GM19023 (cell line): Measurements from ENCODE around the gene SPPL3.

Experiments used
- ATAC-seq: cut with Tn5 transposase; IDR thresholded peaks from one replicate; pipeline ENCODE4 v1.9.1; 2021; ENCODE audit warnings: mild to moderate bottlenecking, moderate library complexity; ENCODE audit not compliant: unreplicated experiment

Gene SPPL3

DNA sequence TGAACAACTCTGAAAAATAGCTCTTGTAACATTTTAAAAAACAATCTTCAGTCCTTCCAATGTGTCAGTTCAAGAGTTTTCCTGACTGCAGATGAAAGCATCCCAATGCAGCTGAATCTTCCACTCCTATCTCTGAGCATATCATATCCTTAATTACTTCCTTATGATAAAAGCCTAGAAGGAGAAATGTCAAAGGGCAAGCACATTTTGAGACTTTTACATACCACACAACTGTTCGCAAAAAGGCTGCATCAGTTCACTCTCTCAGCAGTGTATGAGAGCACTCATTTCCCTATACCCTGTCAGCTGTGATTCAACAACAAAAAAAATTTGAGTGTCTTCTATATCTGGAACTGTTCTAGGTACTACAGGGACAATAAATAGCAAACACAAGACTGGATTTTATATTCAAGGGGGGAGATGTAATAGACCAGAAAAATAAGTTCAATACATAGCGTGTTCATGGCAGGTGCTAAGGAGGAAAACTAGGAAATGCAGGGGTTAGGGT, 112.4 kb downstream of the SPPL3 start:
- ATAC-seq = no peak

DNA sequence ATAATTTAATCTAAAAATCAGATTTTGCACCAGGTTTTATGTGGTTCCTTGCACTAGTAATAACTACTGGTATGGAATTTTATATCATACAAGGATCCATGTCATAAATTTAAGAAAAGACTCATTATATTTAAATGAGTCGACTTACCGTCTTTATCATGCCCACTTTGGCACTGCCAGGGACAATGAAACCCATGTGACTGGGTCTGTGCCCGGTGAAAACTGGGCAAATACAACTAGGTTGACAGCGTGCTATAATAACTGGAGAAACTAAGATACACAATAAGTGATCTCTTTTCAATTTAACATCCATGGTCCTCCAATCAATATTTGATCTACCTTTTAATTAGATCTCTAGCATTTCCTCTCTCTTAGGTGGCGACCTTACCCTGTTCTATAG, 114.0 kb downstream of the SPPL3 start:
- no peak for ATAC-seq

DNA sequence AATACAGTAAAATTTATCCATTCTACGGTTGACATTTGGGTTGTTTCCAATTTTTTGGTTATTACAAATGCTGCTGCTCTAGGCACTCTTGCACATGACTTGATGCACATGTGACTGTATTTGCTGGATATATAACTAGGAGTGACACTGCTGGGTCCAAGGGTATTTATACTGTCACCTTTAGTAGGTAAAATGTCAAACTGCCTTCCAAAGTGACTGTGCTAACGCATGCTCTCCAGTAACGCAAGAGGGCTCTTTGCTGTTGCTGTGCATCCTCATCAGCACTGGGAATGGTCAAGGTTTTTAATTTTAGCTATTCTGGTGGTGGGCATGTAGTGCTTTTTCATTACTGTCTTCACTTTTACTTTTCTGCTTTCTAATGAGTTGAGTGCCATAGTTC, 116.3 kb downstream of the SPPL3 start:
- ATAC-seq = no peak

DNA sequence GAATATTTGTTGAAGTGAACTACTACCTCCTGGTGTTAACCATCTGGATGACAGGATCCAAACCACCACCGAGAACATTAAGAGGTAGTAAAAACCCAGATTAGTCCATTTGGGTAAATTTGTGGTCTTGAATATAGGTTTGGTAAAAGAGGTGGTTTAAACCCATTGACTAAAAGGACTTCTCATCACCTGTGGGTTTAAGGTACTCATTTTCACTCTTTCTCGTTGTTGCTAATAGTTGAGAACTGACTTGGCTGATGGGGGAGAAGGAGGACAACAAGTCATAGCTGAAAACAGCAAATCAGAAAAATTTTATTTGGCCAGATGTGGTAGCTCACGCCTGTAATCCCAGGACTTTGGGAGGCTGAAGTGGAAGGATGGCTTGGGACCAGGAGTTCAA, 119.4 kb downstream of the SPPL3 start:
- no peak for ATAC-seq

DNA sequence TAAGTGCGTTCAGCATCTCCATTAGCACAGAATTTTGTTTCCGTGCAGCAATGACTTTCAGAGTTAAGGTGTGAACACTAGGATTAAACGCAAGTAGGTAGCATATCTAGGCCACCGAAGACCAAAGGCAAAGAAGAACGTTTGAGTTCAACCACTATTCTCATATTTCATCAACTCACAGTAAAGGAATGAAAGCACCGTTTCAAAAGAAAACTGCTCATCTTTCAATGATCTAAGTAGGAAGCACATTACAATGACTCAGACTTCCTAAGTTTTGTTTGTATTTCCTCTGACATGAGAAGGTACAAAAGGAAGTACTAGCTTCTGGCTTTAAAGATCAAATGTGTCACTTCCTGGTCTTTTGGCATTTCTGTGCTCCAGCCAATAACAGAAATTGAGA, 121.0 kb downstream of the SPPL3 start:
- ATAC-seq = no peak

DNA sequence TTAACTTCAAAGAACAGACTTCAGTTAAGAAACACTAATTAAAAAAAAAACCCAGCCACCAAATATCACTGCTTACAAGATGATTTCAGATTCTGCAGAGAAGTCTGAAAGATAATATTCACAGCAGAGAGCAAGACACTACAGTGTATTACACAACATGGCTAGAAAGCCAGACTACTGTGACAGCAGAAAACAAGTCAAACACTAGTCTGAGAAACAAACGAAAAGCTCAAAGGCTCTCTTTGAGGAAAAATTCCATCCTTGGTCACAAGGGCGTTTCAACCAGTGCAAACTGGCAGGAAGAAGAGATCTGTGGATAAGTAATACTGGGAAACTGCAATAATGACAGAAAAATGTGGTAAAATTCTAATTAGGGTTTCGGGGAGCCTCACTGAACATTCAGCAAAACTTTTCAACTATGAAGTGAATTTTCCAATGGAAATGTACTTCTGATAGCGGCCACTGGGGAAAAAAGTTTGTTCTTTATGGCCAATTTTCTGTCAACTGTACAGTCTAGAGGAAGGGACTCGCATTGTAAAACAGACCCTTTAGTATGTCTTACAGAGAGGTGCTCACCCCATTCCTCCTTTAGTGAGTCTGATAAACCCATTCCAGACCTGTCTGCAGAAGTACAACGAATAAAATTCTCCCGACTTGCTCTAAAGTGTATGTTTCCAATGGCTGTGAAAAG, 128.2 kb downstream of the SPPL3 start:
- ATAC-seq = no peak

DNA sequence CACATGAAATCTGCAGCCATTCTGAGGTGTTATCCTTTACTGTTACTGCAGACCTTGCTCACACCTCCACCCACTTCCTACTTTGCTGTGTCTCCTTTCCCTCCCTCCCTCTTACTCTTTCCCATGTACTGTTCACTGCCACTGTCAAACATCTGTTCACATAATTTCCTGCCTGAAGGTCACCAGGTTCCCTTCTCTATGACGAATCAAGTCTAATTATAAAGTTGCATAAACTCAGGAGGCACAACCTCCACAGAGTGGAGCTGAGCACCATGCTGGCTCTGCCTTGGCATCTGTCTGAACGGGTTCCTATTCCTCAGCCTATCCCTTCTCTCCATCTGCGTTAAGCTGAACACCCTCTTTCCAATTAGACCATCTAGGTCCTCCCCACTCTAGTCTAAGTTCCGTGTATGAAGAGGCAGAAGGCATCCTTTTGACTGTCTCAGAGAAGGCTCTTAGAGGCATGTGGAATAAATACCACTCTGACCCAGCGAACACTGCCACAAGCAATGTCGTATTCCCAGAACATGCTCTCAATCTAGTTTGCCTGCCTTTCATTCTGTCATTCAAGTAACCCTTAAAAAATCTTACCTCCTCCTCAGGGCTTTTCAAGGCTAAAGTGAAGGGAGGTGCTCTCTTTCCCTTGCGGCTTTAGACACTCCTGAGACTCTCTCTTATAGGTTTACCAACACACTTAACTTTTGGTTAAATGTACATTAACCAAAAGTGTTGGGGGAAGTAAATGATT, 129.8 kb downstream of the SPPL3 start:
- no peak for ATAC-seq

DNA sequence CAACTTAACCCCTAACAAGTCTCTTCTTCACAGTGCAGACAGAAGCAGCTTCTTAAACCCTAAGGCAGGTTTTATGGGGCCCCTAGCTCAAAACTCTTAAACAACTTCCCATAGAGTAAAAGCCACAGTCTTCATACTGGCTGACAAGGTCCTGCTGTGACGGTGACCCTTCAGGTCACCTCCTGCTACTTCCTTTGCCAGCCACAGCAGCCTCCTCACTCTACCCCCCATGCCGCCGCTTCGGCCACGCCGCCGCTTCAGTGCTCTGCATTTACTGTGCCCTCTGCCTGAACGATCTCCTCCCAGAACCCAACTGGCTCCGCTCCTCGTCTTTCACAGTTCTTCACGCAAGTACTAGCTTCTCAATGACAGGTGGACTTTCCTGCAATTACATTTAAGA, 133.1 kb downstream of the SPPL3 start:
- no peak for ATAC-seq

DNA sequence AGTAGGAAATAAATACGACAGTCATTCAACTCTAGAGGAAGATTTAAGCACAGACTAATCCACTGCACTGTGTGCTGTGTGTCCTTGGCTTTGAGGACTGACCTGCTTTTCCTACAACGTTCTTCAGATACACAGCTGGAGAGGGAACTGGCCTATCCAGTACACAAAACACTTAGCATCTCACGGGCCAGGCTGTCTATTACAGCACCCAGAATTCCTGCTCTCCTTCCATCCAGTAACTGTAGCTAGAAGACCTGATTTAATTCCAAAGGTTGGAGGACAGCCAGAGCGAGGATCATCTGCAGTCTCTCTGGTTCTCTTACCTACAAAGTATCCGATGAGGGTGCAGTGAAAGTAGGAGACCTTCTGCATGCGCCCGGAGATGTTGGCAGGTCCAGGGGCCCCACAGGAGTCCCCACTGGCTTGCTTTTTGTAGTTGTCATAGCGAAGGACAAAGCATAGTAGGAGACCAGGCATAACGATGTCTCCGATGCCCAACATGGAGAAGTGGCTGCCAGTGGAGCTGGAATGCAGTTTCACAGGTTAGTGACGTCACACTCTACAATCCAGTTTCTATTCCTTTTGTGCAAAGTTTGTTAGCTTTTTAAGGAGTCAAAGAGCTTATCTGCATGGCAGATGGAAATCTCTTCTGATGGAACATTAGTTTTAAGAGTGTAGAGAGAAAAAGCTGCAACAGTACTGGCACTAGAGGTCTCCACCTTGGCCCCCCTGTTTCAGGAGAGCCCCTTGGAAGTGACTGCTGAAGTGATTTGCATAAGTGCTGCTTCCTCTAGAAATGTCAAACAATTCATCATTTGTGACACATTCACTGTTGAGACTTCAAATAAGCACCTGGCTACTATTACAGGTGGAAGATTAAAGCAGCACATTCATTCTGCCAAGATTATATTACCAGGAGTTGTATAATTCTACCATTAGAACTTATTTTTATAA, 136.8 kb downstream of the SPPL3 start:
- no peak for ATAC-seq

DNA sequence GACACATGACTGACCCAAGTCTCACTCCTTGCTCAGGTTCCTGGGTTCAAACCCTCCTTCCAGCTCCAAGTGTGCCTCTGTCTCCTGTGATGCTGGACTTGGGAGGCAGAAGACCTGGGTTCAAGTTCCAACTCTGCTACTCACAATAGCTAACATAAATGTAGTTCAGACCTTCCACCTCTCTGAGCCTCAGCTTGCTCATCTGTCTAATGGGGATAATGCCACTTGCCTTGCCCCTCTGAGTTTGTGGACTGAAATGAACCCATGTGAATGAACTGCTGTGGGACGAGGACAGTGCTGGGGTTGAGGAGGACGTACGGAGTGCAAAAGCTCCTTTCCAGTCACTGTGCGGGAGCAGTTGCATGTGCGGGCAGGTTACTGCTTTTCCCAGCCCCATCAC, 137.6 kb downstream of the SPPL3 start:
- no peak for ATAC-seq

DNA sequence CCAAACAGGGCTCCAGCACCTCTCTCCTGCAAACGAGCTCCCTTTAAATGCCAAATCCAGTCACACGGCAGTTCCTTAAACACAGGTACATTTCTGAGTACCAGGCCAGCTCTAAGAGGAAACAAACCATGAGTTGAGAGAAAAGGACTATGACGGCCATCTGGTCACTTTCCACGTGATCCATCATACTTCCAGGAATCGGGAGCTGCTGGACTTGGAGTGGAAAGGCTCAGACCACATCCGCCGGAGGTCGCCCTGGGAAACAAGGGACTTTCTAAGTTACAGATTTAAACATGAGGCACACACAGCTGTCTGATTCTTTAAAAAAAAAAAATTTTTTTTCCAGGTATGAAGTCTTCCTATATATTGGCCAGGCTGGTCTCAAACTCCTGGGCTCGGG, 139.3 kb downstream of the SPPL3 start:
- ATAC-seq = no peak

DNA sequence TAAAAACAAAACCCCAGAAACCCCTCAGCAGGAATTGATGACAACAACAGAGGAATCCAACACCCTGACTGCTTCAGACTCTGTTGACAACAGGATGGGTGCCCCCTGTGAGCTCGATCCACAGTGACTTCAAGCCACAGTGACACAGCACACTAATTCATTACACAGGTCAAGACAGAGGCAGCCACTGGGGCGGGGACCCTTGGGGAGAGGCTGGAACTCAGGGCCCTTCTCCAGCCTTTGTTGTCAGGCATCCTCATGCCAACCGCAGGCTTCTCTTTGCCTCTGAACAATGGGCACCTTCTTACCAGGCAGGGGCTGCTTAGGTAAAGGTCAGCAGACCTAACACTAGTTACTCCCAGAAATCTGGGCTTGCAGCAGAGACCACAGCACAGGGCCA, 140.9 kb downstream of the SPPL3 start:
- ATAC-seq = no peak

DNA sequence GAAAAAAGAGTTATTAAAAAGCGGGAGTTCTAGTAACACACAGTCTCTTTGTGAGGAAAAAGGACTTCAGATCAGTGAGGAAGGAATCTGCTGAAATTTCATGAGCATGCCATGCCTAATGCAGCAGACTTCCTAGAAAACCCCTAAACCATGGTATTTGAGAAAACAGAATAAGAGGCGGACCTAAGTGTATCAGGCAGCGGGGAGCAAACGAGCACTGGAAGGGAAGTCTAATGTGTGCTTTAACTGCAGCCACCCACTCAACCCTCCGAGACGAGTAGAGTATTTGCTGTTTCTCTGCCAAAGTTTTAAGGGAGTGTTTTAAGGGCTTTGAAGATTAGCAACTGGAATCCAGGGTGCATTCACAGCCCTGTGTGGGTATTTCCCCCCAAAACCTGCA, 142.1 kb downstream of the SPPL3 start:
- ATAC-seq = no peak

DNA sequence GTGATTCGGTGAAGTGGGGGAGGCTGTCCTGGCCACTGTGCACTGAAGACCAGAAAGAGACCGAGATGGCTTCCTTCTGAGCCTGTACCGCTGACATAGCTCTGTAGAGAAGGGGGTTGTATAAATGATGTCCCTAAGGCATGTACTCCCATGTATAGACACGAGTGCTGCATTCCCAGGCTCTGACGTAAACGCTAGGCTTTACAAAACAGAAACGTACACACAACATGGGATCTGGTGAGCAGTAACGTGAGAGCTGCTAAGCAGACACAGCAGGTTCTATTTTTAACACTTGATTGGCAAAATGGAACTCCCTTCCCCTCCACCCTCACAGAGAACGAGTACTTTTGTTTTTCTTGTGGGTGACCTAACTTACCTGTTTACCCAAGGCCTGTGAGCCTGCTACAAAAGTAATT, 142.6 kb downstream of the SPPL3 start:
- ATAC-seq = no peak

DNA sequence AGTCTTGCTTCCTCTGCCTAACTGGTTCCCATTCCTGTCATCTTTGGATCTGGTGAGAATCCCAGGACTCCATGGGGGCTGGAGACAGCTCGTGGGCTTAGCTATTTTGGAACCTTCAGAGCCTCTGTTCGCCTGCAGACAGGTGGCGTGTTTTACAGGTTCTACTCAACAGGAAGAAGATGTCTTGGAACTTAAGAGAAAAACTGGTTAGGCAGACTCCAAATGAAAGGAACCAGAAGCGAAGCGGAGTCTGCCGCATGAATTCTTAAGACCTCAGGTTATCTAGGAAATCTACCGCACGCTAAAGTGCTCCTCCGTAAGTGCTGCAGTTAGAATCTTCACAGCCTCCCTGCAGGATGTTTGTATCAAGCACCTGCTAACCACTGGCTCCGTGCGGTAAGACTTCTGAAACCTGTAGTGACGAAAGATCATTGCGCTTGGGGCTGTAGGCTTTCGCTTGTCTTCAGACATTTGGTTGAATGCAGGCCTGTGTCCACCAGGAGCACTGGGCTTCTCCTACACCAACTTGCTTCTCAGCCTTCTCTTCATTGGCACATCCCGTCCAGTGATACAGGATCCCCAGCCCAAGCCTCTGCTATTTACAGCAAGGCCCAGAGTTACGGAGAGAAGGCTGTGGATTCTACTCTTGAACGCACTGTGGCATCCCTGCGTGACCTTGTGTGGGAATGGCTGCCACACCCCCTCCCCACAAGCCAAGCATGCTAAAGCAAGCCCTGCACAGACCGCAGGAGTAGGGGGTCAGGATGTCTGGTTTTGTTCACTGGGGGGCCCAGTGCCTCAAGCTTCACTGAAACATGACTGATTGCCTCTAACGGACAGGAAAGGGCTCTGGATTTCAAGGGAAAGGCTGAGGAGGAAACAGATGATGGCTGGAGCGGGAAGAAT, 143.6 kb downstream of the SPPL3 start:
- no peak for ATAC-seq

DNA sequence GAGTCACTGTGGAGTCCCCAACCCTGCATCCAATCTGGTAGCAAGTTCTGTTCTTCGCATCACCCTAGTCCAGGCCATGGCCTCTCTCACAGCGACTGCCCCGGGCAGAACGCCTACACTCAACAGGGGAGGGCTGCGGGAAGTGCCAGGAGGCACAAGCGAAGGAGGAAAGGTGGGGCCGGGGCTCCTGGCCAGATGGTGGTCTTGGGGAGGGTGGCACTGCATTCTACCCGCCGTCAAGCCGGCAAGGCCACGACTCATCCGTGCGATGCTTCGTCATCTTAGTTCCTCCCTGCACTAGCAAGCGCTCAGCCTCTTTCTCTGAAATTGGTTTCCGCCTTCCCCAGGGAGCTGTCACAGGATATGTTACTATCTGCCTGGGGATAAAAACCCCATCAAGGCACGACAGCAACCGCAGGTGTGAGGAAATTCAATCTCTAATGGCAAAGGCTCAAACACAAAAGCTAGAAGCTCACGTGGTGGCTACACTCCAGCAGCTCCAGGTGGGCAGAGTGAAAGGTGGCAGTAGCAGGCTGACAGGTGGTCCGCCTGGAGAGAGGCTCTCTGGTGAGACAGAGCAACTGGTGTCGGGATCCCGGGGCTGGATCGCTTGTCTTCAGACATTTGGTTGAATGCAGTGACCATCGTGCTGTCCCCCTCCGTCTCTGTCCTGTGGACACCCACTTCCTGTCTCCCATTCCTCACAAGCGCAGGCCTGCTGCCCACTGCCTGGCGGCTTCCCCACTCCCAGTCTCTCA, 144.4 kb downstream of the SPPL3 start:
- ATAC-seq = no peak

DNA sequence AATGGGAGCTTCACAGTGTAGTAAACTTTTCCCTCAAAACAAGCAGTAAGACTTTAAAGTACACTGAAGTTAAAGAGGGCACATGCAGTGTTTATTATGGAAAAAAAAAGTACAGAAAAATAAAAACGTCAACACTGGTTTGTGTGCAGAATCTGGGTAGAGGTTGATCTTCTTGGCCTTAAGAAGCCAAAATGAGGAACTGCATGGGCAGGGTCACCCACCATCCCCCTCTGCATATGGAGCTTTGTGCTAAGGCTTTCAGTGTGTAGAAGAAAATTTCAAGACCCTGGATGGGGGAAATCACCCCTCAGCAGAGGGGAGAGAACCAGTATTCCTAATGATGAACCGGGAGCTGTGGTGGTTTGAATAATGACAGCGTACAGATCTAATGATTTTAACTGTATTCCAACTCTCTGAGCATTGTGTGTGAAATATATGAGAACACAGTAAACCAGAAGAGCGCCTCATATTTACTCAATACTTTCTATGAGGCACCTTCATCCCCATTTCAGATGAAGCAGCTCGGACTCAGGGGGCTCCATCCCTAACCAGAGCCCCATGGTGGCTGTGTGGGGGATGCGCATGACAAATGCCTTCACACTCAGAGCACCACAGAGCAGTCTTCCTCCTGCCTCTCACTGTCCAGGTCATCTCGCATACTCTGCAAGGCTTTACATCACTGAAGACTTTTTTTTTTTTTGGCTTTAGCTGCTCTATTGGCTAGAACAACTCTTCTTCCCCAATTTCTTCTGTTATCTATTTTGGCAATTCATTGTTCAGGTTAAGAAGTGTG, 145.2 kb downstream of the SPPL3 start:
- ATAC-seq = no peak

DNA sequence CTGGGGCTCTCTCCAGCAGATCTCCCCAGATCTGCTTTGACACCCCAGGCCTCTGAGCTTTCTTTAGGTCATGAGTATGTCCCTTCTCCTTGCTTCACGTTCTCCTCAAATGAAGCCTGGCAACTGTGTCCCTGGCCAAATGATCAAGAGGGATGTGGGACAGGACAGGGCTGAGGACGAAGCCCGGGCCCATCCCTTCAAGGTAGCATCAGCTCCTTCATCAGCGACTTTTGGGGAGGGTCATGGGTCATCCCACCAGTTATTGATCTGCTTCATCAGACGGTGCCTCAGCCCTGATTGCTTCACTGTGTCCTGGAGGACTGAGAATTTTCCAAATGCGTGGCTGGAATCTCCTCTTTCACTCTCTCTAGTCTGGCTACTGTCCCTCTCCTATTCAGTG, 146.2 kb downstream of the SPPL3 start:
- no peak for ATAC-seq

DNA sequence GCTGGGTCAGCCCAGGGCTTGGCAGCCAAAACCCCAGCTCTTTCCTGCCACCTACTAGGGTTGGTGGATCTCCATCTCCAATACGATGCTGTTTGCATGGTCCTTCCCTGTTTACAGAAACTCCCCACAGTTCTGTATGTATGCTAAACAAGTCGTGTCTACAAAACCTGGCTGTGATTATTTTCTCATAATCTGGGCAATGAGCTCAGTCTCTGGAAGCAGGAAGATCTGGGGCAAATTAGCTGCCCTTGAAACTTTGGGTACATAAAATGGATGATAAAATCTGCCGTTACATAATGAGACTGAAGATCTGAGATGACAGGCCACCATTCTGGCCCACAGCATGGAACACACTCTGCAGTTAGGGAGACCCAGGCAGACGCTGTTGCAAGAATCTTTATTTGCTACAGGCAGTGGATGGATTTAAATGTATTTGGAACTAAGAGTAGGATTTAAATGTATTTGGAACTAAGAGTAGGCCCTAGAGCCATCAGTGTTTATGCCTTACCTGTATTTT, 146.9 kb downstream of the SPPL3 start:
- ATAC-seq = no peak
